Esophagus squamous epithelium (tissue), 5 donors: ENCODE measurements around the gene SENP3. TPM values are rescaled to one million over a fixed set of nuclear protein-coding genes. Genes with fewer than 3 reads are reported as not detected.

Experiments
- DNase-seq: peaks from one replicate; lab custom pipeline; 2025; lab: John Stamatoyannopoulos, UW
- H3K27ac ChIP-seq, 4 donors: fragments of 200-600 bp; sonication (generic); one replicate each; pipeline ENCODE4 v1.5.1; 2016 to 2019; ENCODE audit warnings: mild to moderate bottlenecking in 1 of 4
- H3K27me3 ChIP-seq, 4 donors: fragments of 200-600 bp; sonication (generic); 1 replicate in 3 of 4; 2 replicates in 1 of 4; pipeline versions ENCODE4 v1.5.1 to v1.6.0; 2017 to 2021; ENCODE audit warnings: antibody characterized with exemption in 1 of 4
- H3K36me3 ChIP-seq, 3 donors: fragments of 200-600 bp; sonication (generic); one replicate each; pipeline ENCODE4 v1.5.1; 2016 to 2019
- H3K4me1 ChIP-seq, 3 donors: fragments of 200-600 bp; sonication (generic); one replicate each; pipeline ENCODE4 v1.5.1; 2017 to 2019
- H3K4me3 ChIP-seq, 4 donors: fragments of 200-600 bp; sonication (generic); 1 replicate in 3 of 4; 2 replicates in 1 of 4; pipeline ENCODE4 v1.5.1; 2016 to 2019; ENCODE audit warnings: mild to moderate bottlenecking in 2 of 4, moderate library complexity in 1 of 4
- H3K9me3 ChIP-seq, 3 donors: fragments of 200-600 bp; sonication (generic); one replicate each; pipeline ENCODE4 v1.5.1; 2016 to 2019
- CTCF ChIP-seq, 6 experiments: fragments of 450-650 bp in 4 of 6; fragments of 200-600 bp in 2 of 6; sonication (generic) in 2 of 6; IDR thresholded peaks; one replicate each; pipeline ENCODE4 v1.5.1; 2016 to 2019; ENCODE audit warnings: antibody characterized with exemption in 6 of 6, mild to moderate bottlenecking in 4 of 6, moderate library complexity in 4 of 6
- POLR2A ChIP-seq, 4 donors: fragments of 450-650 bp; IDR thresholded peaks; one replicate each; pipeline ENCODE4 v1.6.1; 2017; ENCODE audit warnings: antibody characterized with exemption in 4 of 4, mild to moderate bottlenecking in 4 of 4, moderate library complexity in 3 of 4
- WGBS, 2 donors: methylation state at CpG; one replicate each; pipeline ENCODE4 v1.1.5; 2018; 5-methylcytosine and 5-hydroxymethylcytosine counted together
- intact Hi-C: fragments of 100-400 bp; cut with DNase I; formaldehyde crosslinking; loops from one replicate; pipeline ENCODE4 v1.15.0; 2022
- total RNA-seq, 4 donors: library from RNA; depleted of rRNA; stranded (reverse); fragments of >200 nt; gene quantifications; one replicate each; pipeline ENCODE4 v1.1.0, GENCODE V29; 2016
- donor health status: DM: yes; HTN: yes; CAD: no.

Gene SENP3
- total RNA-seq, 4 donors from 2014 or later, result 32.1 to 65.4 (median 48.3) TPM

GRCh38 chr17:7586673-7587419, 25.1 kb downstream of the SENP3 start:
- no peak for DNase-seq
- intact Hi-C loops, result no loop called here
- Histone ChIP-seq H3K4me3 (peak overlapping the region in 3 of 4 donors; percentile 64 to 76 (median 69)), H3K9me3 (no peaks in the 10 kb centered on the region), H3K27me3 (no peaks in the 10 kb centered on the region), H3K27ac (peak overlapping the region; percentile 90 to 96 (median 96)), H3K4me1 (peaks cover 47 to 93% (median 56%) of the 10 kb centered on the region in 3 donors), H3K36me3 (peaks cover 10 to 49% (median 16%) of the 10 kb centered on the region in 3 donors)
- WGBS, 2 donors, result 38 to 54% methylated on average over 6 to 8 of the region's 9 CpGs
- TF ChIP-seq CTCF (IDR thresholded peaks at IDR 0.05) (peak in 5 of 6 experiments; percentile 30 to 72 (median 52)), POLR2A (IDR thresholded peaks at IDR 0.05) (no peak)

GRCh38 chr17:7587420-7588151, 25.9 kb downstream of the SENP3 start:
- WGBS, 2 donors, result 38 to 58% methylated on average over 6 to 9 of the region's 12 CpGs
- DNase-seq, result no peak
- Histone ChIP-seq H3K36me3 (peaks cover 17 to 49% (median 21%) of the 10 kb centered on the region in 3 donors), H3K9me3 (no peaks in the 10 kb centered on the region), H3K27me3 (no peaks in the 10 kb centered on the region), H3K4me3 (peak overlapping the region; percentile 64 to 76 (median 68)), H3K27ac (peak overlapping the region; percentile 90 to 96 (median 96)), H3K4me1 (peaks cover 40 to 85% (median 48%) of the 10 kb centered on the region in 3 donors)
- TF ChIP-seq CTCF (IDR thresholded peaks at IDR 0.05) (no peak), POLR2A (IDR thresholded peaks at IDR 0.05) (peak in 1 of 4 donors; percentile 49)
- intact Hi-C loops, result no loop called here

GRCh38 chr17:7588553-7589203, 27.0 kb downstream of the SENP3 start:
- intact Hi-C loops, result no loop called here
- H3K4me1 ChIP-seq, result peaks cover 32 to 76% (median 40%) of the 10 kb centered on the region in 3 donors
- no peaks in the 10 kb centered on the region for H3K27me3 ChIP-seq
- TF ChIP-seq CTCF (IDR thresholded peaks at IDR 0.05), result no peak
- no peak for TF ChIP-seq POLR2A (IDR thresholded peaks at IDR 0.05)
- H3K4me3 ChIP-seq, result peak overlapping the region; percentile 64 to 76 (median 68)
- peaks cover 27 to 59% (median 32%) of the 10 kb centered on the region in 3 donors for H3K36me3 ChIP-seq
- peak overlapping the region; percentile 90 to 96 (median 96) for H3K27ac ChIP-seq
- H3K9me3 ChIP-seq, result no peaks in the 10 kb centered on the region
- WGBS, 2 donors, result 30 to 57% methylated on average over 7 to 8 of the region's 30 CpGs
- DNase-seq, result no peak

GRCh38 chr17:7589204-7589868, 27.6 kb downstream of the SENP3 start:
- DNase-seq, result no peak
- H3K36me3 ChIP-seq, result peaks cover 29 to 65% (median 39%) of the 10 kb centered on the region in 3 donors
- H3K4me3 ChIP-seq, result peak overlapping the region; percentile 64 to 76 (median 68)
- no peaks in the 10 kb centered on the region for H3K27me3 ChIP-seq
- H3K4me1 ChIP-seq, result peaks cover 31 to 73% (median 39%) of the 10 kb centered on the region in 3 donors
- intact Hi-C loops, result no loop called here
- peak overlapping the region; percentile 90 to 96 (median 96) for H3K27ac ChIP-seq
- H3K9me3 ChIP-seq, result no peaks in the 10 kb centered on the region
- TF ChIP-seq CTCF (IDR thresholded peaks at IDR 0.05) (peak; percentile 77 to 96 (median 86)), POLR2A (IDR thresholded peaks at IDR 0.05) (peak in 3 of 4 donors; percentile 6 to 46 (median 32))
- 26% methylated on average over 4 of the region's 56 CpGs; no CpG with 5 or more reads in 1 of the 2 donors for WGBS, 2 donors
